Measurements from ENCODE around the gene CTDSP1.

- TF ChIP-seq YY1 (IDR thresholded peaks at IDR 0.05; ENCODE audit: insufficient read depth, insufficient read length): no peak
- no peak for TF ChIP-seq SUZ12 (IDR thresholded peaks at IDR 0.05; ENCODE audit: extremely low read depth, insufficient read depth, insufficient read length)
Observed at GRCh38 chr2:218429911-218430692, 30.4 kb downstream of the CTDSP1 start.

Measured in NT2/D1 (cell line).